DMS53 treated with DMSO at 0.1 percent for 48 hours (cell line): Measurements from ENCODE around the gene NME3.

ENCODE experiments used
- DNase-seq: peaks from one replicate; lab custom pipeline; 2025; ENCODE audit not compliant: unreplicated experiment; lab: John Stamatoyannopoulos, UW

Gene NME3

DNA sequence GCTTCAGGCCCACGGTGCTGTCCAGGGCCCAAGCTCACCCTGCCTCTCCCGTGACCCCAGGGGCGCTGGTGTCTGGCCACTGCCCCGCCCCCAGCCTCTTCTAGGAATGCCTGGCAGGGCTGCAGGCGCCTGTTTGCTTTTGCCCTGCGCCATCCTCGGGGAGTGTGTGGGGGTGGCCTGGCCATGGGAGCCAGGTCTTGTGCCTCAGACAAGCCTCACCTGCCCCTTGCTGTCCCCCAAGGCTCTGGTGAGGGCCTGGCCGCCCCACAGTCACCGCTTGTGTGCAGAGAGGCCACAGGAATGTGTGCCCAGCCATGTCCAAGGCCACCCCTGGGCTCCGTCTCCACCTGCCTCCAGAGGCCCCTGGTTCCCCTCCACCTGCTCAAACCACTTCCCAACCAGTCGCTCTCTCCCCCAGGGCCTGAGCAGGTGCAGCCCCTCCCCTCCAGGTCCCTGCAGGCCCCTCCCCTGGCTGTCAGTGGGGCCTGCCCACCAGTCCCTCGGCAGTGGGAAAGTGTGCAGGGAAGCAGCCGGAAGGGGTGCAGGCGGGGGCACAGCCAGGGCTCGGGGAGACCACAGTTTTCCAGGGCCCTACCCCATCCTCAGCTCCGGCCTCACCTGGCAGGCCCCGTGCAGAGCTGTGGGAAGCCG, 23.0 kb upstream of the NME3 start:
- no peak for DNase-seq

DNA sequence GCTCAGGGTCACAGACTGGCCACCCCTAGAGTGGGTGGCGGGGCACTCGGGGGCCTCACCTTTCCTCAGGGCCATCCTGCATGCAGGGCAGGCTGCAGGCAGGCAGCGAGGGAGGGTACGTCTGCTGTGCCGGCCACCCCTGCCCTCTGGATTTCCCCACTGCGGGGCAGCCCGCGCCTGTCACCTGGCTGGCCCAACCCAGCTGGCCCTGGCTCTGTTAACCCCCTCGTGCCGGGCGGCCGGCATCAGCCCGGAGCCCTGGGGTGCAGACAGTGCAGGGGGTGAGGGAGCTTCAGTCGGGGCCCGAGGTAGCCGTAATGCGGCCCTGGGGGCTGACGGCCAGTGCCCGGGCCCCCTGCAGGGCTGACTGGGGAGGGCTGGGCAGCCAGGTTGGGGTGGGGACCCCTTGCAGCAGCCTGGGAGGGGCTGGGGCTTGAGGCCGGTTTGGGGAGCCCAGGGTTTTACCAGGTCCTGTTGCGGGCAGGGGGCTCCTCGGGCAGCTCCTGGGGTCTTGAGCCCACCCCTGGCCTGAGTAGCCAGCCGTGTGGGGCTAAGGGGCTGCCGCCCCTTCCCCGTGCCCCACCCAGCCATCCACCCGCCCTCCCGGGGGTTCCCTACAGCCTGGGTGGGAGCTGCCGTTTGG, 22.4 kb upstream of the NME3 start, which contains the start of gene IGFALS:
IGFALS (minus strand) TSS at position 128 of the 643 bp plus-strand sequence; CDS start at position 75, 53 bp downstream.
- DNase-seq = no peak

DNA sequence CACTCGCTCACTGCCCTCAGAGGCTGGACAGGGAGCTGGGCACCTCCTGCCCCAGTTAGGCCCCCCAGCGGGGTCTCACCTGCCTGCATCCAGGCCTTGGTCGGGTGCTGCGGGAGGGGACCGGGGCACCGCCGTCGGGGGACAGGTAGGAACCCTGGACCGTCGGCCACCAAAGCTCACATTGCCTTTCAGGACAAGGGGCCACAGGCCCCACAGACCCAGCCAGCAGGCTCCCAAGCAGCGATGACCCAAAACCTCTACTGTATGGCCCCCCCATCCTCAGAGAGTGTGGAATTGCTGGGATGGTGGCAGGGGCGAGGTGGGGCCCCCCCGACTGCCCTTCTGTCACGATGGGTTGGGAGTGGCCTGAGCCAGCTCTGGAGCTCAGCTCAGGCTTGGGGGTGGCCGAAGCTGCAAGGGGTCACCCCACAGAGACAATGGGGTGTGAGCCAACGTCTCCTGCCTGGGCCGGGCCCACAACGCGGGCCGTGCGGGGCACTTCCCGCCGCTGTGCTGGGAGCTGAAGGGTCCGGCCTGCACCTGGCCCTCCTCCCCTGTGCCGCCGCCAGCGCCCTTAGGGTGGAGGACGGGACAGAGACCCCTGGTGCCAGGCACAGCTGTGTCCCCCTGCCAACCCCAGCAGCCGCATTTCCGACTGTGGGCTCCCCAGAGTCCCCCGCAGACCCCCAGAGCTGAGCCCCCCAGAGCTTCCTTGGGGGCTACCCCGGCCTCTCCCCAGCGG, 21.7 kb upstream of the NME3 start:
- no peak for DNase-seq

DNA sequence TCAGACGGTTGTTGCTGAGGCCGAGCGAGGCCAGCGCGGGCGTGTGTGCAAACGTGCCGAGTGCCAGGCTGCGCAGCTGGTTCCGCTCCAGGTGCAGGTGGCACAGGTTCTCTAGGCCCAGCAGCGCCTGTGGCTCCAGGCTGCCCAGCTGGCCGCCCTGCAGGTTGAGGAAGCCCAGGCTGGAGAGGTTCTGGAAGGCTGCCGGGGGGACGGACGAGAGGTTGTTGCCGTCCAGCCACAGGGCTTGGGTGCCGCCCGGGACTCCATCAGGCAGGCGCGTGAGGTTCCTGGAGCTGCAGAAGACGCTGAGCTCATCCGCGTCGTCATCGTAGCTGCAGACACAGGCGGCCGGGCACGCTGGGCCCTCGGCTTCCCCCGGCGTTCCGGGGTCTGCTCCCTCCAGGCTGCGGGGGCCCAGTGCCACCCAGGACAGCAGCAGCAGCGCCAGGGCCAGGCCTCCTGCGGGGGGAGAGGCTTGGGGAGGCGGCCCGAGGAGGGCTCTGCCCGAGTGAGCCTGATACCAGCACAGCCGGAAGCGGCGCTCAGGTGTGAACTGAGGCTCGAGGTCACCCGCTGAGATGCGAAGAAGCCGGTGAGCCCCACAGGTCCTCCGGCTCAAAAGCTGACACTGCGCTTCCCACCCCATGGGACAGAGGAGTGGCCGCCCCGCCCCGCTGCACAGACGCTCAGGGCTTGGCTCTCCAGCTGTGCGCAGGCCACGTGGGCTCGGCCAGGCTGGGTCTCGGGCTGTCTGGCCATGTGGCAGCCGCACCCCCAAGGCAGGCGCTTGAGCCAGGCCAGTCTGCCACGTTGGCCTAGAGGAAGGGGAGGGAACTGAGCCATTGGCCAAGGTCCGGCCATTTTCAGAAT, 20.8 kb upstream of the NME3 start:
- DNase-seq = no peak

DNA sequence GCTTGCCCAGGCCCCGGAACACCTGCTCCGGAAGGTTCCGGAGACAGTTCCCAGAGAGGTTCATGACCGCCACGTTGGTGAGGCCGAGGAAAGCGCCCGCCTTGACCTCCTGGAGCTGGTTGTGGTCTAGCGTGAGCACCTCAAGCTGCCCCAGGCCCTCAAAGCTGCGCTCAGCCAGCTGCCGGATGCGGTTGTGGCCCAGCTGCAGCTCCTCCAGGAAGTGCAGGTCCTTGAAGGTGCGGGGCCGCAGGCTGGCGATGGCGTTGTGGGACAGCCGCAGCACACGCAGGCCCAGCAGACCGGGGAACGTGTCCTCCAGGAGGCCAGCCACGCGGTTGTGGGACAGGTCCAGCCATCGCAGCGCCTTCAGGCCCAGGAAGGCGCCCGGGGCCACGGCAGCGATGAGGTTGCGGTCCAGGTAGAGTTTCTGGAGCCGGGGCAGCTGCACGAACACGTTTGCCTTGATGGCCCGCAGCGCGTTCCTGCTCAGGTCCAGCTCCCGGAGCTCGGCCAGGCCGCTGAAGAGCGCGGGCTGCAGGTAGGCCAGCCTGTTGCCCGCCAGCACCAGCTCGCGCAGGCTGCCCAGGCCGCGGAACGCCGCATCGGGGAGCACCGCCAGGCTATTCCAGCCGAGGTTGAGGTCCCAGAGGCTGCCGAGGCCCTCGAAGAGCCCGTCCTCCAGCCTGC, 20.1 kb upstream of the NME3 start:
- DNase-seq = no peak

DNA sequence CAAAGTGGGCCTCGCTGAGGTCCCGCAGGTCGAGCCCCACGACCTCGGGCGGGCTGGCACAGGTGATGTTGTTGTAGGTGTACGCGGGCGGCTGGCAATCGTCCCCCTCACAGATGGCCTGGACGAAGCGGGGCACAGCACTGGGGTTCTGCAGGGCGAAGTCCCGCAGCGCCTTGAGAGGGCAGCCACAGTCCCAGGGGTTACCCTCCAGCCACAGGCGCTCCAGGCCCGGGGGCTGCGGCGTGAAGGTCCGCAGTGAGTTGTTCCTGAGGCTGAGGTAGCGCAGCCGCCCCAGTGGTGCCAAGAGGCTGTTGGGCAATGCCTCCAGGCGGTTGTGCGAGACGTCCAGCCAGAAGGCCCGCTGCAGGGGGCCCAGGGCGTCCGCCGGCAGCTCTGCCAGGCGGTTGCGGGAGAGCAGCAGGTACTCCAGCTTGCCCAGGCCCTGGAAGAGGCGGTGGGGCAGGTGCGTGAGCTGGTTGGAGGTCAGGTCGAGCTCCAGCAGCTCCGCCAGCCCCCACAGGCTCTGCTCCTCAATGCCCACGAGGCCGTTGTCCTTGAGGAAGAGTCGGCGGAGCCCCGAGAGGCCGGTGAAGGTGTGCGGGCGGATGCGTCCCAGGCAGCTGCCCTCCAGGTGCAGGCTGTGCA, 19.4 kb upstream of the NME3 start:
- DNase-seq = no peak

DNA sequence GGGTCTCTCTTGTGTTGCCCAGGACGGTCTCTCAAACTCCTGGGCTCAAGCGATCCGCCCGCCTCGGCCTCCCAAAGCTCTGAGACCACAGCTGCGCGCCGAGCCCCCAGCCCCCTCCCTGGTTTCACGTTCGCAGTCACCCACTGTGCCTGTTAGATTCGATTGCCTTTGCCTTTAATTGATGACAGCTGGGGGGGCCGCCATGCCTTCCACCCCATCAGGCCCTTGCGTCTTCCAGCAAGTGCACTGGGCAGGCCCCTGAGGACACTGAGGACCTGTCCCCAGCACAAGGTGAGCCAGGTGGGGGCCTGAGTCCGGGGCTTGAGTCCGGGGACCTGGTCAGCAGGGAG, 18.9 kb upstream of the NME3 start:
- no peak for DNase-seq

DNA sequence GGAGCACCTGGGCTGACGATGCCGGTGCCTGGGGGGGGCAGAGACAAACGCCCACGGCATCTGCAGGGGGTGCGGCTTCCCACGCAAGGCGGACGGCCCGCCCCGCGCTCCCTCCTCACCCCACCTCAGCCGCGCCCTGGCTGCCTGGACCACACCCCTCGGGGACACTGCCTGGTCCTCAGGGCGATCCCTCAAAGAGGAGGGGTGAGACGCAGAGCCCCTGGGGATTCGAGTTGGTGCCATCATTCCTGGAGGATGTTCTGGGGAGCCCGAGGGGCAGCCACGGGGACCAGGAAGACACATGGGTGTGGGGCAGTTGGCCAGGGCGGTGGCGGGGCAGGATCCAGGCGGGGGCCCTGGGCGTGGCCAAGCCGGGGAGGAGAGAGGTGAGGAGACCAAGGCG, 18.3 kb upstream of the NME3 start:
- no peak for DNase-seq

DNA sequence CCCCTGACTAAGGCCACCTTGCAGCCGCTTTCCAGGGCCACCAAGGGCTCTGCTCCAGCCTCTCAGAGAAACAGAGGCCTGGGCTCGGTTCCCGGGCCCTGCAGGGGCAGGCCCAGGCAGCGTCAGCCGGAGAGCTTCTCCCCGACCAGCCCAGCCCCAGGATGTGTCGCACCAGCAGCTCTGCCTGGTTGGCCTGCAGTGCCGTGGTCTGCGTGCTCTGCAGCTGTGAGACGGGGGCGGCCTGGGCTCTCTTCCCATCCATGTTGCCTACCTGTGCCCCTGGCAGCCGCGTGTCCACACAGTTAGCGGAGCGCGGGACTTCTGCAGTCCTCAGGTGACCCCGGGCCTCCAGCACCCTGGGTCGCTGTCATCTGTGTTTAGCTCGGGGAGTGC, 17.4 kb upstream of the NME3 start:
- no peak for DNase-seq

DNA sequence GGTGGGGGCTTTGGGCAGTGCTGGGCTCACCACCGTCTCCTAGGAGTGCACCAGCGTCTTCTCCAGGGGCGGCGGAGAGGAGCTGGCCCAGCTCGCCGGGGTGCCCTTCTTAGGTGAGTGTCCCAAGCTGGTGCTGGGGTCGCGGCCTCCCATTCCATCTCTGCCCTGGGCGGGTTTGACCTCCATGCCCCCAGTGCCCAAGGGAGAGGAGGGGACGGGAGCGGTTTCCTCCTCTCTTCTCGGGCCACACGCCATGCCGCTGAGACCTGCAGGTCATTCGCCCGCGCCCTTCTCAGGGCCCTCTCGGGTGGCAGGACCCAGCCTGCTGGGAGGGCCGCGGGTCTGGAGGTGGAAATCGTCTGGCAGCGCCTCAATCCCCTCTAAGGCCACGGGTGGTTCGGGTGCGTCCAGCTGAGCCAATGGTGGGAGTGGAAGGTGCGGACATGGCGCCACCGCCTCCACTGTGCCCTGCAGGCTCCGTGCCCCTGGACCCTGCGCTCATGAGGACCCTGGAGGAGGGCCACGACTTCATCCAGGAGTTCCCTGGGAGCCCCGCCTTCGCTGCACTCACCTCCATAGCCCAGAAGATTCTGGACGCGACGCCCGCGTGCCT, 16.9 kb upstream of the NME3 start:
- DNase-seq = no peak

DNA sequence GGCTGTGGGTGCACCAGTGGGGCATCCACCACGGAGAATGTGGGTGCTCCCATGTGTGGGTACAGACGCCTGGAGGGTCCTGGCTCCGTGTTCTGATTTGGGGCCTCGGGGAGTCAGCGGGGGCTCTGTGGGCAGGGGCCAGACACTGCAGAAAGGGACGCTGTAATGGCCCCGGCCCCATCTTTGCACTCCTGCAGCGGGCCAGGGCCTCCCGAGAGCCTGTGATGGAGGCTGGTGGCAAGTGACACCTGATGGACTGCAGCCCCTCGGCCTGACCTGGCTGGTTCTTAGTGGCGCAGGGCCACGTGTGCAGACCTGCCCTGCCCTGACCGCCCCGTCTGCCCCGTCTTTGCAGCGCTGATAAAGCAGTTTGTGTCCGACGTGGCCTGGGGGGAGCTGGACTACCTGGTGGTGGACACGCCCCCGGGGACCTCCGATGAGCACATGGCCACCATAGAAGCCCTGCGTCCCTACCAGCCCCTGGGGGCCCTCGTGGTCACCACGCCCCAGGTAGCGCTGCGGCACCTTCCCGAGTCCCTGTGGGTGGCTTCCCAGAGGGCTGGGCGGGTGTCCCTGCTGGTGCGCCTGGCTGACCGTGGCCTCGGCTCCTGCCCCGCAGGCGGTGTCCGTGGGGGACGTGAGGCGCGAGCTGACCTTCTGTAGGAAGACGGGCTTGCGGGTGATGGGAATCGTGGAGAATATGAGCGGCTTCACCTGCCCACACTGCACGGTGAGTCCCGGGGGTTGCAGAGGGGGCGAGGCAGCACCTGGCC, 16.2 kb upstream of the NME3 start:
- DNase-seq = no peak

DNA sequence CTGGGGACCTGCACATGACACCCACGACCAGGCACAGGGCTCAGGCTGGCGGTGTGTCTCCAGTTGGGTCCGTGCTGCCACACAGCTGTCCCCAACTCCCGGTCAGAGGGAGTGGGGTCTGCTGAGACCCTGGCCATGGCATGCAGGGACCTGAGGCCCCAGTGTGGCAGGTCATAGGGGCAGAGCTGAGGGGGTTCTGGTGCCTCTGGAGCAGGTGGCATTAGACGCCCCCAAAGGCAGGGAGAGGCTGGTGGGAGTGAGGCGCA, 15.6 kb upstream of the NME3 start:
- no peak for DNase-seq

DNA sequence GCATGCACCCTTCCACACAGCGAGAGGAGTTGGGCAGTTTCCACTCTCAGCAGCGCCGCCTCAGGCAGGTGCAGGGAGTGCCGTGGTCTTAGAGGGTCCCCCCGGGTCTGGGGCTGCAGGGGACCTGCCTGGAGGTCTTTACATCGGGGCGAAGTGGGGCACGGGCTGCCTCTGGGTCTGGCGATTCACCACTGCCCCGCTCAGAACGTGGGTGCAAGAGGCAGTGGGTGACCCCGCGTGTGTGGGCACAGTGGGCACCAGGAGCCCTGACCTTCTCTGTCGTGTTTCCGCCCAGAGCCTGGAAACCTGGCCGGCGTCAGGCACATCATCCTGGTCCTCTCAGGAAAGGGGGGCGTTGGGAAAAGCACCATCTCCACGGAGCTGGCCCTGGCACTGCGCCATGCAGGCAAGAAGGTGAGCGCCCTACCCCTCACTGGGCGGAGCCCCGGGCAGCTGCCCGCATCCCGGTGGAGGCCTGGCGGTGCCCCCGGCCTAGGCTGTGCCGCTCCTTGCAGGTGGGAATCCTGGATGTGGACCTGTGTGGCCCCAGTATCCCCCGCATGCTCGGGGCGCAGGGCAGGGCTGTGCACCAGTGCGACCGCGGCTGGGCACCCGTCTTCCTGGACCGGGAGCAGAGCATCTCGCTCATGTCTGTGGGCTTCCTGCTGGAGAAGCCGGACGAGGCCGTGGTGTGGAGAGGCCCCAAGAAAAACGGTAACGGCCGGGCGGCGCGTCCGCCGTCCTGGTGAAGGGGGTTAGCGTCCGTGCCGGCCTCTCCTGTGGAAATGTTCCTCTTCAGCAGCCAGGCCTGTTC, 15.1 kb upstream of the NME3 start:
- no peak for DNase-seq

DNA sequence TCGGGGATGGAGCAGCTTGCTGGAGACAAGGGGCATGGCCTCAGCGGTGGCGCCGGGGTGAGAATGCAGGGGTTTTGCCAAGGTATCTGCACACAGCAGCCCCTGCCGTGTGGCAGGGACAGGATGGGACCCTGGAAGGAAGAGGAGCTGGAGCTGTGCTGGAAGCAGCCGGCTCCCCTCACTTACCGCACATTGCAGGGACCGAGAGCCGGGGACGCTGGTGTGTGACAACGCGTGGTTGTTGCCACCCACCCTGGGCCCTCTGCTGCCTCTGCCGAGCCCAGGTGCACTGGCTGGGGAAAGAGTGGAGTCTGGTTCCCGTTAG, 14.5 kb upstream of the NME3 start:
- DNase-seq = no peak

DNA sequence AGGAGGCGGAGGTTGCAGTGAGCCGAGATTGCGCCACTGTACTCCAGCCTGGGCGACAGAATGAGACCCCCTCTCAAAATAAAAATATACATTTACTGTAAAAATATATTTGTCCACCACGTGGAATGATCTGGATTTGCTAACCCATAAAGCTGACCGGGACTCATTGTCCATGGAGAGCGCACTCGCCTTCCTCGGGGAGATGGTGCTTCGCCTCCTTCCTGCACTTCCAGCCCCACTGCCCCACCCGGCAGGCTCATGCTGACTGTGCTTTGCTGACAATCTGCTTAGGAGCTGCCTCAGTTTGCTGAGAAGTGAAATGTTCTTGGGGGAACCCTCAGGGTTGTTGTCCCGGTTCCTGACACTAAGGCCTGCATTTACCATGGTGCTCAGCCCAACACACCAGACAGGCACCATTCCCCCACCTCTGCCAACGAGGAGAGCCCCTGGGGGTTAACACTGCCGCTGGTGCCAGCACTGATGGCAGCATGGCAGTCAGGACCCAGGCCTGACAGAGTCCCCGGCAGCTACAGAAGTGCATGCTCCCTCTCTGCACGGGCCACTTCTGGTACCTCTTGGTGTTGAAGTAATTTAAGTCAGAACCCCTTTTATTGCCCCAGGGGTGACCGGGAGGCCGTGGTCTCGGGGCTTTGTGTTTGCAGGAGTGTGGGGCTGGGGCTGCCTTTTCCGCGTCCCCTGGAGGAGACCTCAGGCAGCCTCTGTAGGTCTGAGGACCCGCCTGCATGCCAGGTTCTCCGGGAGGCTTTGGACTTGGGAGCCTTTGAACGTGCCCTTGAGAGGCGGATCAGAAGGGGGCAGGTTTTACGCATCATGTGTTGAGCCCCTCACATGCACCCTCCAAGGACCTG, 13.9 kb upstream of the NME3 start:
- DNase-seq = no peak

DNA sequence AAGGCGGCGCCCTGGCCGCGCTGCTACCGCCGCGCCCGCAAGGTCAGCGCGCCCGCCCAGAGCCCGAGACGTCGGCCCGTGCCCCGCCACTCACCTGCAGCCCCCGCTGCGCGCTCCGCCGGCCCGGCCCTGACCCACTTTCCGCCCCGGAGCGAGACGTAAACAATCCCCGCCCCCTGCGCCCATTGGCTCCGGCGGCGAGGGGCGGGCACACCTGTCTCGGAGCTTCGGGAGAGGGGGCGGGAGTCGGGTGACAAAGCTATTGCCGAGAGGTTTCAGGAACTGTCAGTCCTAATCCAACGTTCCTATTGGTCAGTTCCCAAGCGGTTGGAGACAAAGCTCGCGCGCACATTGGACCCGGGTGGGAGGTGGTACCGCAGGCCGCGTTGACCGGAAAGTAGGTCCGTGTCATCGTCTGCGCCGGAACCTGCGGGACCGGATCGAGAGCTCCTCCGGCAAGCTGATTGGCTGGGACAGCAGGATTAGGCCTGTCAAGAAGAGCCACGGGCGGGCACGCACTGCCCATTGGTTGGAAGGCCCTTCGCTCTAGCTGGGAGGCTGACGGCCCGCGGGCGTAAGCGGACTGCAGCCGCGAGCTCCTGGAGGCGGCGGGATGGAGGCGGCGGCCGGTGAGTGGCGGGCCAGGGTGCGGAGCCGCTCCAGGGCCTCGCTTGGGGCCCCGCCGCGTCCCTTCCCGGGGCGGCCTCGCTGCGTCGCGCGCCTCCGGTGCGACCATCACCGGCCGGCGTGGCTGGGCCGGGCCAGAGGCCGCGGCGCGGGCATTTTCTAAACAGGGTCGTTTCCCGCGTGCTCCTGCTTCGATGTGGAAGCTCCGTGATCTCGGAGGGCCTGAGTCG, 11.3 kb upstream of the NME3 start, which contains the start of the genes NUBP2 and SPSB3:
NUBP2 (plus strand) TSS at position 553 of the 857 bp plus-strand sequence; CDS start at position 614, 61 bp downstream.
SPSB3 (minus strand) TSS at position 164 of the 857 bp plus-strand sequence. CDS start 1,088 bp downstream, outside the sequence.
- peak; percentile 97 for DNase-seq
